Hematopoietic multipotent progenitor cell treated with erythropoietin and hydrocortisone succinate and interleukin-3 and kit ligand, for 17 days (in vitro differentiated cells): ENCODE measurements around the gene C9orf43.
"Not testable (repeated sequence)": the region's sequence is repeated elsewhere in the genome, so short reads cannot be mapped to it uniquely, and the experiment has no call there.

Source experiments
- DNase-seq: peaks from one replicate; pipeline ENCODE4 v3.0.0-alpha.2; 2015; ENCODE audit warnings: low spot score

C9orf43 gene

GRCh38 chr9:113381909-113382411, 28.6 kb upstream of the C9orf43 start:
- DNase-seq: no peak

GRCh38 chr9:113386571-113387393, 23.8 kb upstream of the C9orf43 start:
- DNase-seq: no peak

- no peak for DNase-seq
These were observed 22.9 kb upstream of the C9orf43 start for GRCh38 chr9:113387560-113388230.

- no peak for DNase-seq
These were observed 21.7 kb upstream of the C9orf43 start for GRCh38 chr9:113388833-113389232.

GRCh38 chr9:113389451-113389850, 21.1 kb upstream of the C9orf43 start:
- no peak for DNase-seq

GRCh38 chr9:113390192-113390960, 20.2 kb upstream of the C9orf43 start:
- DNase-seq: no peak

- no peak for DNase-seq
These were observed 18.6 kb upstream of the C9orf43 start for GRCh38 chr9:113391917-113392316.

- DNase-seq: no peak
These were observed 17.3 kb upstream of the C9orf43 start for GRCh38 chr9:113393281-113393680.

- DNase-seq: peak; percentile 33
These were observed 15.3 kb upstream of the C9orf43 start for GRCh38 chr9:113395000-113395861.

GRCh38 chr9:113397203-113397631, 13.3 kb upstream of the C9orf43 start:
- peak; percentile 88 for DNase-seq

GRCh38 chr9:113398796-113399195, 11.8 kb upstream of the C9orf43 start:
- DNase-seq: peak; percentile 48

GRCh38 chr9:113399646-113400200, 10.8 kb upstream of the C9orf43 start:
- DNase-seq: peak; percentile 46

- DNase-seq: peak; percentile 100
These were observed 9.3 kb upstream of the C9orf43 start, which contains the start of gene ALAD for GRCh38 chr9:113401027-113401792. Gene ALAD, minus strand, starts transcription at chr9:113401284. Its CDS starts 7,725 bp downstream, at chr9:113393559.

- DNase-seq: no peak
These were observed 6.9 kb upstream of the C9orf43 start for GRCh38 chr9:113403646-113404045.

GRCh38 chr9:113406353-113406752, 4.2 kb upstream of the C9orf43 start:
- DNase-seq: not testable (repeated sequence)

- DNase-seq: peak; percentile 85
These were observed 3.6 kb upstream of the C9orf43 start for GRCh38 chr9:113406873-113407511.

- no peak for DNase-seq
These were observed 1.1 kb upstream of the C9orf43 start for GRCh38 chr9:113409481-113409880.

- no peak for DNase-seq
These were observed 702 bp upstream of the C9orf43 start for GRCh38 chr9:113409883-113410206.

- no peak for DNase-seq
These were observed 5.7 kb downstream of the C9orf43 start for GRCh38 chr9:113416149-113416721.
